Measurements from ENCODE around the gene DHX9. TPM values are rescaled to one million over a fixed set of nuclear protein-coding genes. Genes with fewer than 3 reads are reported as not detected.
"Not testable (repeated sequence)": the region's sequence is repeated elsewhere in the genome, so short reads cannot be mapped to it uniquely, and the experiment has no call there.

Gene DHX9
- total RNA-seq, 1 experiment from 2014 or later, result 336 TPM

GRCh38 chr1:182897696-182898095 is 58.5 kb downstream of the DHX9 start:
- no peaks in the 10 kb centered on the region for H3K79me2 ChIP-seq (ENCODE audit: insufficient read depth, low read length)
- no peak overlapping the region for H2BK12ac ChIP-seq (ENCODE audit: insufficient read length, low read depth, low read length)
- H3K23me2 ChIP-seq (ENCODE audit: insufficient read length, low read depth, low read length, poor library complexity, severe bottlenecking), result no peaks in the 10 kb centered on the region
- H2AFZ ChIP-seq (ENCODE audit: low read length), result no peak overlapping the region
- TF ChIP-seq CTCF (conservative IDR thresholded peaks at IDR 0.05), result no peak
- H3K18ac ChIP-seq (ENCODE audit: insufficient read length, low read depth, low read length), result no peak overlapping the region
- no peak overlapping the region for H4K91ac ChIP-seq (ENCODE audit: insufficient read length, low read depth, low read length)
- no peak overlapping the region for H3T11ph ChIP-seq (ENCODE audit: low read length)
- H2AK5ac ChIP-seq (ENCODE audit: insufficient read length, low read length), result no peak overlapping the region
- no peak overlapping the region for H3K56ac ChIP-seq (ENCODE audit: insufficient read length, low read depth, low read length)
- H2BK120ac ChIP-seq (ENCODE audit: low read depth, low read length, poor library complexity, severe bottlenecking), result no peak overlapping the region
- DNase-seq, result no peak
- no peak overlapping the region for H3K4ac ChIP-seq (ENCODE audit: low read depth, low read length)
- no peaks in the 10 kb centered on the region for H3K27me3 ChIP-seq (ENCODE audit: insufficient read depth, low read length)
- H3K14ac ChIP-seq (ENCODE audit: insufficient read depth, low read length), result no peak overlapping the region
- Mint-ChIP-seq H3K4me1 (no peaks in the 10 kb centered on the region), H3K4me3 (no peak overlapping the region), H3K36me3 (ENCODE audit: insufficient read depth in 1 of 3, low read depth in 3 of 3) (no peaks in the 10 kb centered on the region), H3K27ac (no peak overlapping the region), H3K9me3 (peaks cover 0 to 3% of the 10 kb centered on the region in 2 experiments; a peak in 3 of 5 replicates), H3K27me3 (ENCODE audit: low read depth) (no peaks in the 10 kb centered on the region)
- no peak overlapping the region for H2BK5ac ChIP-seq (ENCODE audit: insufficient read length, low read length)
- no peak overlapping the region for H2BK15ac ChIP-seq (ENCODE audit: low read depth, low read length)
- no peak overlapping the region for H4K5ac ChIP-seq (ENCODE audit: insufficient read length, low read depth, low read length)
- H3K4me1 ChIP-seq (ENCODE audit: insufficient read depth, low read length), result no peaks in the 10 kb centered on the region
- H3K79me1 ChIP-seq (ENCODE audit: insufficient read depth, low read depth, low read length, poor library complexity, severe bottlenecking), result no peaks in the 10 kb centered on the region
- H2BK20ac ChIP-seq (ENCODE audit: low read depth, low read length, poor library complexity, severe bottlenecking), result no peak overlapping the region
- H3K9me3 ChIP-seq (ENCODE audit: control insufficient read depth, low read depth, low read length), result no peaks in the 10 kb centered on the region
- H3K27ac ChIP-seq (ENCODE audit: insufficient read length, low read depth, low read length), result no peak overlapping the region
- H4K8ac ChIP-seq (replicated peaks; ENCODE audit: insufficient read length, low read depth, low read length), result no peak overlapping the region
- no peak overlapping the region for H3K4me2 ChIP-seq (ENCODE audit: insufficient read depth, insufficient read length, low read length)
- no peak overlapping the region for H3K23ac ChIP-seq (ENCODE audit: insufficient read length, low read depth, low read length)
- no CpG with 5 or more reads among the region's 2 CpGs for WGBS (ENCODE audit: extremely low coverage, insufficient read length, low lambda C conversion rate)
- H4K20me1 ChIP-seq (ENCODE audit: control insufficient read depth, insufficient read depth, insufficient read length), result no peaks in the 10 kb centered on the region
- no peak overlapping the region for H3K9ac ChIP-seq (ENCODE audit: extremely low read depth, insufficient read length, low read length)

GRCh38 chr1:182901946-182902345 is 62.8 kb downstream of the DHX9 start:
- H4K5ac ChIP-seq (ENCODE audit: insufficient read length, low read depth, low read length); H2BK120ac ChIP-seq (ENCODE audit: low read depth, low read length, poor library complexity, severe bottlenecking); H3K56ac ChIP-seq (ENCODE audit: insufficient read length, low read depth, low read length); H3K36me3 Mint-ChIP-seq (ENCODE audit: insufficient read depth in 1 of 3, low read depth in 3 of 3); H3K27ac ChIP-seq (ENCODE audit: insufficient read length, low read depth, low read length); H2BK12ac ChIP-seq (ENCODE audit: insufficient read length, low read depth, low read length); H3K27ac Mint-ChIP-seq; H3K9me3 Mint-ChIP-seq; H3K23ac ChIP-seq (ENCODE audit: insufficient read length, low read depth, low read length); H3K9me3 ChIP-seq (ENCODE audit: control insufficient read depth, low read depth, low read length); H4K20me1 ChIP-seq (ENCODE audit: control insufficient read depth, insufficient read depth, insufficient read length); H3K14ac ChIP-seq (ENCODE audit: insufficient read depth, low read length); H3K27me3 Mint-ChIP-seq (ENCODE audit: low read depth); H4K91ac ChIP-seq (ENCODE audit: insufficient read length, low read depth, low read length); H3K23me2 ChIP-seq (ENCODE audit: insufficient read length, low read depth, low read length, poor library complexity, severe bottlenecking); H2AK5ac ChIP-seq (ENCODE audit: insufficient read length, low read length); H3K4me1 ChIP-seq (ENCODE audit: insufficient read depth, low read length); H3T11ph ChIP-seq (ENCODE audit: low read length); H2BK20ac ChIP-seq (ENCODE audit: low read depth, low read length, poor library complexity, severe bottlenecking); H3K18ac ChIP-seq (ENCODE audit: insufficient read length, low read depth, low read length); H3K27me3 ChIP-seq (ENCODE audit: insufficient read depth, low read length); H2BK15ac ChIP-seq (ENCODE audit: low read depth, low read length); H3K4me2 ChIP-seq (ENCODE audit: insufficient read depth, insufficient read length, low read length); H3K79me1 ChIP-seq (ENCODE audit: insufficient read depth, low read depth, low read length, poor library complexity, severe bottlenecking); H2AFZ ChIP-seq (ENCODE audit: low read length); H3K4me3 Mint-ChIP-seq; H3K4me1 Mint-ChIP-seq; H2BK5ac ChIP-seq (ENCODE audit: insufficient read length, low read length); DNase-seq; H3K4ac ChIP-seq (ENCODE audit: low read depth, low read length); H3K79me2 ChIP-seq (ENCODE audit: insufficient read depth, low read length); H4K8ac ChIP-seq (replicated peaks; ENCODE audit: insufficient read length, low read depth, low read length); H3K9ac ChIP-seq (ENCODE audit: extremely low read depth, insufficient read length, low read length): not testable (repeated sequence)
- no CpG with 5 or more reads among the region's 5 CpGs for WGBS (ENCODE audit: extremely low coverage, insufficient read length, low lambda C conversion rate)
